HepG2 (cell line): Measurements from ENCODE around the gene COL18A1. TPM values are rescaled to one million over a fixed set of nuclear protein-coding genes. Genes with fewer than 3 reads are reported as not detected.

Experiments used
- ATAC-seq: fragments of 200-7000 bp; cut with Tn5 transposase; 3 replicates; pipeline ENCODE4 v1.9.1; 2020; ENCODE audit warnings: mild to moderate bottlenecking, moderate library complexity
- BruUV-seq: library from RNA; stranded (reverse); fragments of 400-500 nt; replicated peaks from 2 replicates; lab custom pipeline; 2021; lab: Mats Ljungman, UMichigan
- CTCF ChIA-PET: fragments of 300-600 bp; formaldehyde crosslinking; extraction: SDS; loops from one replicate; lab custom pipeline; 2021; ENCODE audit warnings: low total read pairs, inconsistent platforms, low intra/inter-chr PET ratio; lab: Yijun Ruan, JAX
- POLR2A ChIA-PET: fragments of 350-600 bp; sonication (Branson Sonifier 250); formaldehyde crosslinking; loops from one replicate; lab custom pipeline; 2020; ENCODE audit warnings: antibody characterized with exemption, inconsistent platforms; lab: Yijun Ruan, JAX
- DNase-seq: peaks from one replicate; pipeline ENCODE4 v3.0.0-alpha.2; 2015; ENCODE audit warnings: low spot score
- FAIRE-seq: peaks from 3 replicates; lab custom pipeline; 2011; peaks lifted over from hg19 to GRCh38; lab: Jason Lieb, UNC
- H2AFZ ChIP-seq: one replicate; pipeline ENCODE4 v1.6.1; 2011; ENCODE audit warnings: low read length, inconsistent platforms
- H3K27ac ChIP-seq: fragments of 300-600 bp; 3 replicates; pipeline ENCODE4 v1.8.0; 2011; ENCODE audit warnings: mixed run types, mild to moderate bottlenecking, mixed read lengths, low read length, inconsistent platforms; ENCODE audit not compliant: insufficient read depth; ENCODE audit errors: extremely low read length
- H3K27me3 ChIP-seq, 2 experiments: fragments of 200-600 bp in 1 of 2; 2 replicates in 1 of 2; 3 replicates in 1 of 2; pipeline versions ENCODE4 v1.6.0 to v1.8.0; 2011; ENCODE audit warnings: low read length in 2 of 2, mild to moderate bottlenecking in 2 of 2, moderate library complexity in 2 of 2, inconsistent platforms in 1 of 2; ENCODE audit not compliant: insufficient read depth in 2 of 2, control insufficient read depth in 1 of 2
- H3K36me3 ChIP-seq, 2 experiments: fragments of 200-600 bp in 1 of 2; replicated peaks in 1 of 2; 2 replicates in 1 of 2; 3 replicates in 1 of 2; pipeline versions ENCODE4 v1.5.1 to v1.8.0; 2011; ENCODE audit warnings: low read length in 2 of 2, inconsistent platforms in 1 of 2; ENCODE audit not compliant: insufficient read depth in 2 of 2, control insufficient read depth in 1 of 2
- H3K4me1 ChIP-seq: 2 replicates; pipeline ENCODE4 v1.5.1; 2012; ENCODE audit warnings: low read length, inconsistent platforms; ENCODE audit not compliant: insufficient read depth
- H3K4me2 ChIP-seq: 2 replicates; pipeline ENCODE4 v1.6.0; 2011; ENCODE audit warnings: low read depth, low read length, inconsistent platforms
- H3K4me3 ChIP-seq, 3 experiments: fragments of 200-600 bp in 1 of 3; sonication (generic), shearing (Covaris generic) in 1 of 3; replicated peaks in 1 of 3; 2 replicates each; pipeline ENCODE4 v1.5.1; 2011 to 2016; ENCODE audit warnings: low read length in 3 of 3, inconsistent platforms in 2 of 3, low read depth in 2 of 3, mild to moderate bottlenecking in 2 of 3, control low read depth in 1 of 3, mixed read lengths in 1 of 3; ENCODE audit not compliant: insufficient read depth in 1 of 3
- H3K79me2 ChIP-seq: one replicate; pipeline ENCODE4 v1.6.1; 2011; ENCODE audit warnings: low read length, inconsistent platforms; ENCODE audit not compliant: insufficient read depth
- H3K9ac ChIP-seq: 2 replicates; pipeline ENCODE4 v1.6.0; 2011; ENCODE audit warnings: mild to moderate bottlenecking, low read depth, low read length, inconsistent platforms; ENCODE audit not compliant: insufficient read depth
- H3K9me3 ChIP-seq: 2 replicates; pipeline ENCODE4 v1.5.1; 2012; ENCODE audit warnings: mild to moderate bottlenecking, low read length
- H4K20me1 ChIP-seq: 2 replicates; pipeline ENCODE4 v1.6.0; 2011; ENCODE audit warnings: inconsistent platforms, mild to moderate bottlenecking, low read length, moderate library complexity; ENCODE audit not compliant: insufficient read depth
- BCL3 ChIP-seq: sonication (generic); formaldehyde crosslinking; IDR thresholded peaks from 2 replicates; pipeline ENCODE4 v1.5.1; 2020; ENCODE audit warnings: mild to moderate bottlenecking, missing genetic modification reagents, moderate library complexity
- DNMT3B ChIP-seq: conservative IDR thresholded peaks from 2 replicates; pipeline ENCODE4 v1.6.1; 2016; ENCODE audit warnings: missing biosample characterization, control low read depth
- HHEX ChIP-seq: IDR thresholded peaks from 2 replicates; pipeline ENCODE4 v1.6.1; 2016; ENCODE audit warnings: control low read depth
- NBN ChIP-seq: fragments of 450-650 bp; conservative IDR thresholded peaks from 2 replicates; pipeline ENCODE4 v1.6.1; 2017
- SNAPC4 ChIP-seq: sonication (generic); formaldehyde crosslinking; IDR thresholded peaks from 2 replicates; pipeline ENCODE4 v1.4.0; 2020; ENCODE audit warnings: mild to moderate bottlenecking, missing genetic modification reagents
- WIZ ChIP-seq: sonication (generic); formaldehyde crosslinking; IDR thresholded peaks from 2 replicates; pipeline ENCODE4 v1.5.1; 2020; ENCODE audit warnings: mild to moderate bottlenecking, missing genetic modification reagents
- ZNF710 ChIP-seq: sonication (generic); formaldehyde crosslinking; IDR thresholded peaks from 2 replicates; pipeline ENCODE4 v1.5.0; 2020; ENCODE audit warnings: mild to moderate bottlenecking, missing genetic modification reagents, borderline replicate concordance
- ZNF724P ChIP-seq: sonication (generic); formaldehyde crosslinking; IDR thresholded peaks from 2 replicates; pipeline ENCODE4 v1.8.0; 2022; ENCODE audit warnings: missing genetic modification reagents, borderline replicate concordance
- WGBS: methylation state at CpG from one replicate; pipeline ENCODE4 v1.1.6; 2017; ENCODE audit warnings: low lambda C conversion rate; 5-methylcytosine and 5-hydroxymethylcytosine counted together
- in situ Hi-C: cut with HindIII; loops from 2 replicates; pipeline ENCODE4 v1.10.0; 2017; ENCODE audit warnings: low pct_unique_long_range_greater_than_20kb; ENCODE audit not compliant: extremely low pct_ligation_motif_present
- intact Hi-C: fragments of 100-400 bp; cut with micrococcal nuclease; formaldehyde crosslinking; loops from one replicate; pipeline ENCODE4 v1.10.0; 2022; ENCODE audit not compliant: unreplicated experiment
- polyA plus RNA-seq, 8 experiments: library from polyadenylated mRNA; depleted of rRNA in 3 of 8; stranded (reverse) in 7 of 8; unstranded in 1 of 8; fragments of >200 nt; fragmentation: Illumina TruSeq in 4 of 8; extraction: Trizol in 4 of 8; gene quantifications; 2 replicates each; pipeline versions ENCODE4 v1.2.1 to v1.2.3, GENCODE V29; 2011 to 2016; ENCODE audit warnings: low read depth in 4 of 8, missing spikeins in 1 of 8, mixed read lengths in 1 of 8; ENCODE audit not compliant: insufficient read depth in 1 of 8
- total RNA-seq, 5 experiments: library from RNA; depleted of rRNA; stranded (reverse); fragments of >200 nt; fragmentation: Illumina TruSeq; extraction: Trizol; gene quantifications; 2 replicates each; pipeline ENCODE4 v1.2.3, GENCODE V29; 2016; ENCODE audit warnings: low read depth in 1 of 5
- TF ChIP-seq, protein P1 (sequence below): sonication (generic); formaldehyde crosslinking; IDR thresholded peaks from 2 replicates; pipeline ENCODE4 v1.4.0; 2020; ENCODE audit warnings: mild to moderate bottlenecking, missing genetic modification reagents
- TF ChIP-seq, protein P2 (sequence below): IDR thresholded peaks from 2 replicates; pipeline ENCODE4 v1.6.1; 2018; ENCODE audit warnings: missing genetic modification reagents
- TF ChIP-seq, protein P3 (sequence below): fragments of 450-650 bp; IDR thresholded peaks from 2 replicates; pipeline ENCODE4 v1.6.1; 2017
- TF ChIP-seq, protein P4 (sequence below): sonication (generic); formaldehyde crosslinking; IDR thresholded peaks from 2 replicates; pipeline ENCODE4 v1.8.0; 2023; ENCODE audit warnings: mild to moderate bottlenecking, missing genetic modification reagents

Gene COL18A1
- total and polyA plus RNA-seq, 2 of the 13 experiments (the other 11 are each of a cell fraction or from before 2014, with no cell fraction given), result 79.0 to 102 TPM

GRCh38 chr21:45532826-45533360 is 127.9 kb downstream of the COL18A1 start:
- WGBS, result 92% methylated on average over 7 of the region's 7 CpGs
- Histone ChIP-seq H3K79me2 (peaks cover 2% of the 10 kb centered on the region), H3K27me3 (no peaks in the 10 kb centered on the region), H3K9me3 (no peaks in the 10 kb centered on the region), H3K4me2 (no peak overlapping the region), H3K36me3 (peaks cover 15 to 44% of the 10 kb centered on the region in 2 experiments), H3K4me3 (no peak overlapping the region), H3K9ac (no peak overlapping the region), H3K4me1 (peaks cover 23% of the 10 kb centered on the region), H3K27ac (no peak overlapping the region), H4K20me1 (no peaks in the 10 kb centered on the region), H2AFZ (no peak overlapping the region)
- in situ Hi-C loops, result no loop called here
- ATAC-seq (no peak), FAIRE-seq (no peak), DNase-seq (no peak)
- POLR2A ChIA-PET, result no interaction called here
- no TSS peak for BruUV-seq
- intact Hi-C loops, result no loop called here
- CTCF ChIA-PET, result no interaction called here
- TF ChIP-seq, protein P1, sequence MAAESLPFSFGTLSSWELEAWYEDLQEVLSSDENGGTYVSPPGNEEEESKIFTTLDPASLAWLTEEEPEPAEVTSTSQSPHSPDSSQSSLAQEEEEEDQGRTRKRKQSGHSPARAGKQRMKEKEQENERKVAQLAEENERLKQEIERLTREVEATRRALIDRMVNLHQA (CRISPR knock-in tag), result no peak
- TF ChIP-seq DNMT3B (CRISPR knock-in tag) (no peak), SNAPC4 (no peak), ZNF724P (CRISPR knock-in tag) (no peak), WIZ (CRISPR knock-in tag) (no peak), ZNF710 (no peak), NBN (no peak), HHEX (no peak), BCL3 (CRISPR knock-in tag) (no peak)
- TF ChIP-seq, protein P2, sequence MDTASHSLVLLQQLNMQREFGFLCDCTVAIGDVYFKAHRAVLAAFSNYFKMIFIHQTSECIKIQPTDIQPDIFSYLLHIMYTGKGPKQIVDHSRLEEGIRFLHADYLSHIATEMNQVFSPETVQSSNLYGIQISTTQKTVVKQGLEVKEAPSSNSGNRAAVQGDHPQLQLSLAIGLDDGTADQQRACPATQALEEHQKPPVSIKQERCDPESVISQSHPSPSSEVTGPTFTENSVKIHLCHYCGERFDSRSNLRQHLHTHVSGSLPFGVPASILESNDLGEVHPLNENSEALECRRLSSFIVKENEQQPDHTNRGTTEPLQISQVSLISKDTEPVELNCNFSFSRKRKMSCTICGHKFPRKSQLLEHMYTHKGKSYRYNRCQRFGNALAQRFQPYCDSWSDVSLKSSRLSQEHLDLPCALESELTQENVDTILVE (CRISPR knock-in tag), result no peak
- TF ChIP-seq, protein P3, sequence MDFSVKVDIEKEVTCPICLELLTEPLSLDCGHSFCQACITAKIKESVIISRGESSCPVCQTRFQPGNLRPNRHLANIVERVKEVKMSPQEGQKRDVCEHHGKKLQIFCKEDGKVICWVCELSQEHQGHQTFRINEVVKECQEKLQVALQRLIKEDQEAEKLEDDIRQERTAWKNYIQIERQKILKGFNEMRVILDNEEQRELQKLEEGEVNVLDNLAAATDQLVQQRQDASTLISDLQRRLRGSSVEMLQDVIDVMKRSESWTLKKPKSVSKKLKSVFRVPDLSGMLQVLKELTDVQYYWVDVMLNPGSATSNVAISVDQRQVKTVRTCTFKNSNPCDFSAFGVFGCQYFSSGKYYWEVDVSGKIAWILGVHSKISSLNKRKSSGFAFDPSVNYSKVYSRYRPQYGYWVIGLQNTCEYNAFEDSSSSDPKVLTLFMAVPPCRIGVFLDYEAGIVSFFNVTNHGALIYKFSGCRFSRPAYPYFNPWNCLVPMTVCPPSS, result no peak
- TF ChIP-seq, protein P4, sequence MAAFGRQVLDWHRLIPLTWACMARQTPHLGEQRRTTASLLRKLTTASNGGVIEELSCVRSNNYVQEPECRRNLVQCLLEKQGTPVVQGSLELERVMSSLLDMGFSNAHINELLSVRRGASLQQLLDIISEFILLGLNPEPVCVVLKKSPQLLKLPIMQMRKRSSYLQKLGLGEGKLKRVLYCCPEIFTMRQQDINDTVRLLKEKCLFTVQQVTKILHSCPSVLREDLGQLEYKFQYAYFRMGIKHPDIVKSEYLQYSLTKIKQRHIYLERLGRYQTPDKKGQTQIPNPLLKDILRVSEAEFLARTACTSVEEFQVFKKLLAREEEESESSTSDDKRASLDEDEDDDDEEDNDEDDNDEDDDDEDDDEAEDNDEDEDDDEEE (CRISPR knock-in tag), result no peak
